ENCODE data around the gene GPRC5D.

The GPRC5D gene

GRCh38 chr12:12936983-12937491 is 14.9 kb downstream of the GPRC5D start:
- H3K4me3 ChIP-seq (ENCODE audit: low read length), result no peak overlapping the region
- no peak for TF ChIP-seq ZNF274 (IDR thresholded peaks at IDR 0.05; ENCODE audit: low read depth, low read length)

GRCh38 chr12:12934556-12934955 is 17.4 kb downstream of the GPRC5D start:
- H3K4me3 ChIP-seq (ENCODE audit: low read length), result no peak overlapping the region
- TF ChIP-seq ZNF274 (IDR thresholded peaks at IDR 0.05; ENCODE audit: low read depth, low read length), result no peak

GRCh38 chr12:12933742-12934141 is 18.2 kb downstream of the GPRC5D start:
- TF ChIP-seq ZNF274 (IDR thresholded peaks at IDR 0.05; ENCODE audit: low read depth, low read length), result no peak
- no peak overlapping the region for H3K4me3 ChIP-seq (ENCODE audit: low read length)

GRCh38 chr12:12930633-12931219 is 21.2 kb downstream of the GPRC5D start:
- TF ChIP-seq ZNF274 (IDR thresholded peaks at IDR 0.05; ENCODE audit: low read depth, low read length), result no peak
- no peak overlapping the region for H3K4me3 ChIP-seq (ENCODE audit: low read length)

GRCh38 chr12:12929696-12930095 is 22.3 kb downstream of the GPRC5D start:
- TF ChIP-seq ZNF274 (IDR thresholded peaks at IDR 0.05; ENCODE audit: low read depth, low read length), result no peak
- no peak overlapping the region for H3K4me3 ChIP-seq (ENCODE audit: low read length)

GRCh38 chr12:12927211-12928079 is 24.5 kb downstream of the GPRC5D start:
- no peak for TF ChIP-seq ZNF274 (IDR thresholded peaks at IDR 0.05; ENCODE audit: low read depth, low read length)
- H3K4me3 ChIP-seq (ENCODE audit: low read length), result no peak overlapping the region

- H3K4me3 ChIP-seq (ENCODE audit: low read length), result no peak overlapping the region
- TF ChIP-seq ZNF274 (IDR thresholded peaks at IDR 0.05; ENCODE audit: low read depth, low read length), result no peak
These were observed 25.3 kb downstream of the GPRC5D start for GRCh38 chr12:12926571-12927071.

GRCh38 chr12:12925388-12925787 is 26.6 kb downstream of the GPRC5D start:
- no peak for TF ChIP-seq ZNF274 (IDR thresholded peaks at IDR 0.05; ENCODE audit: low read depth, low read length)
- H3K4me3 ChIP-seq (ENCODE audit: low read length), result no peak overlapping the region

GRCh38 chr12:12924169-12924568 is 27.8 kb downstream of the GPRC5D start:
- H3K4me3 ChIP-seq (ENCODE audit: low read length), result no peak overlapping the region
- no peak for TF ChIP-seq ZNF274 (IDR thresholded peaks at IDR 0.05; ENCODE audit: low read depth, low read length)

GRCh38 chr12:12922978-12923377 is 29.0 kb downstream of the GPRC5D start:
- no peak for TF ChIP-seq ZNF274 (IDR thresholded peaks at IDR 0.05; ENCODE audit: low read depth, low read length)
- no peak overlapping the region for H3K4me3 ChIP-seq (ENCODE audit: low read length)

- no peak for TF ChIP-seq ZNF274 (IDR thresholded peaks at IDR 0.05; ENCODE audit: low read depth, low read length)
- H3K4me3 ChIP-seq (ENCODE audit: low read length), result no peak overlapping the region
These were observed 29.8 kb downstream of the GPRC5D start for GRCh38 chr12:12922191-12922616.

- no peak for TF ChIP-seq ZNF274 (IDR thresholded peaks at IDR 0.05; ENCODE audit: low read depth, low read length)
- no peak overlapping the region for H3K4me3 ChIP-seq (ENCODE audit: low read length)
These were observed 32.1 kb downstream of the GPRC5D start for GRCh38 chr12:12919666-12920435.

GRCh38 chr12:12918781-12919389 is 33.1 kb downstream of the GPRC5D start:
- no peak overlapping the region for H3K4me3 ChIP-seq (ENCODE audit: low read length)
- no peak for TF ChIP-seq ZNF274 (IDR thresholded peaks at IDR 0.05; ENCODE audit: low read depth, low read length)

GRCh38 chr12:12917517-12917916 is 34.5 kb downstream of the GPRC5D start:
- no peak overlapping the region for H3K4me3 ChIP-seq (ENCODE audit: low read length)
- no peak for TF ChIP-seq ZNF274 (IDR thresholded peaks at IDR 0.05; ENCODE audit: low read depth, low read length)

All from GM08714 (cell line).